Activated T-helper 9 cell treated with anti-CD3 and anti-CD28 coated beads, Interleukin-2, amount 50 U/mL, for 16 hours (primary cell): Measurements from ENCODE around the gene SBNO2.
"Not testable (repeated sequence)": the region's sequence is repeated elsewhere in the genome, so short reads cannot be mapped to it uniquely, and the experiment has no call there.

Source experiments
- DNase-seq: peaks from one replicate; pipeline ENCODE4 v3.0.0-alpha.2; 2020; ENCODE audit warnings: low read depth

SBNO2 gene

DNA sequence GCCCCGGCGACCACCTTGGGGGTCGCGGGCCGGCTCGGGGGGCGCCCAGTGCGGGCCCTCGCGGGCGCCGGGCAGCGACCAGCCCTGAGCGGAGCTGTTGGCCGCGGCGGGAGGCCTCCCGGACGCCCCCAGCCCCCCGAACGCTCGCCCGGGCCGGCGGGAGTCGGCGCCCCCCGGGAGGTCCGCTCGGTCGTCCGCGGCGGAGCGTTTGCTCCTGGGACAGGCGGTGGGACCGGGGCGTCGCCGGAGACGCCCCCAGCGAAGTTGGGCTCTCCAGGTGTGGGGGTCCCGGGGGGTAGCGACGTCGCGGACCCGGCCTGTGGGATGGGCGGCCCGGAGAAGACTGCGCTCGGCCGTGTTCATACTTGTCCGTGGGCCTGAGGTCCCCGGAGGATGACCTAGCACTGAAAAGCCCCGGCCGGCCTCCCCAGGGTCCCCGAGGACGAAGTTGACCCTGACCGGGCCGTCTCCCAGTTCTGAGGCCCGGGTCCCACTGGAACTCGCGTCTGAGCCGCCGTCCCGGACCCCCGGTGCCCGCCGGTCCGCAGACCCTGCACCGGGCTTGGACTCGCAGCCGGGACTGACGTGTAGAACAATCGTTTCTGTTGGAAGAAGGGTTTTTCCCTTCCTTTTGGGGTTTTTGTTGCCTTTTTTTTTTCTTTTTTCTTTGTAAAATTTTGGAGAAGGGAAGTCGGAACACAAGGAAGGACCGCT is 32.2 kb upstream of the SBNO2 start:
- DNase-seq = no peak

DNA sequence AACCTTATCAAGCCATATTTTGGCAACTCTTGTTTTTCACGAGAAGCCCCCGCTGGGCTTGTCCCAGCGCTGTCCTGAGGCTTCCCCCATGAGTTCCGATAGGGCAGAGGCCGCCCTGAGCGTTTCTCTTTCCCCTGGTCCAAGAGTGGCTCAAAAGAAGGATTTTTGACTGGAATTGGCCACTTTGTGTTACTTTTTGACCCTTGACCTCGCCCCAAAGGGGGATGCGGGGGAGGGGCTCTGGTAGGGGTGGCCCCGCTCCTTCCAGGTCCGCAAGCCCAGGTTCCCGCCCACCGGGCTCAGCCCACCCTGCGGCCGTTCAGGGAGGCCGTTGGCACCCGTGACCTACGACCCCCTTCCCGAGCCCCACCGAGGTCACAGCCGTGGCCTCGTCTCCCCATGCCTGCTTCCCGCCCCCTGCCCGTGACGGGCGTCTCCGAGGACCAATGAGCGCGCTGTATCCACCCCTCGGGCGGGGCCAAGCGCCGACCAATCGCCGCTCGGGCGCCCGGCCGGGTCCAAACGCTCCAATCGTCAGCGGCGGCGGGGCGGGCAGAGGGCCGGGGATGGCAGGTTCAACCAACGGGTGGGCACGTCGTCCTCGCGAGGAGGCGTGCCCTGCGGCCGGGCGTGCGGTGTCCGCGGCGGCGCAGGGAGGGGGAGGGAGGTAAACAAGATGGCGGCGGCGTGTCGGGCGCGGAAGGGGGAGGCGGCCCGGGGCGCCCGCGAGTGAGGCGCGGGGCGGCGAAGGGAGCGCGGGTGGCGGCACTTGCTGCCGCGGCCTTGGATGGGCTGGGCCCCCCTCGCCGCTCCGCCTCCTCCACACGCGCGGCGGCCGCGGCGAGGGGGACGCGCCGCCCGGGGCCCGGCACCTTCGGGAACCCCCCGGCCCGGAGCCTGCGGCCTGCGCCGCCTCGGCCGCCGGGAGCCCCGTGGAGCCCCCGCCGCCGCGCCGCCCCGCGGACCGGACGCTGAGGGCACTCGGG is 31.3 kb upstream of the SBNO2 start, which contains the start of gene STK11:
TSS of gene STK11 (plus strand) at position 665 of the 986 bp plus-strand sequence. CDS start 1,136 bp downstream, outside the sequence.
- peak; percentile 100 for DNase-seq

DNA sequence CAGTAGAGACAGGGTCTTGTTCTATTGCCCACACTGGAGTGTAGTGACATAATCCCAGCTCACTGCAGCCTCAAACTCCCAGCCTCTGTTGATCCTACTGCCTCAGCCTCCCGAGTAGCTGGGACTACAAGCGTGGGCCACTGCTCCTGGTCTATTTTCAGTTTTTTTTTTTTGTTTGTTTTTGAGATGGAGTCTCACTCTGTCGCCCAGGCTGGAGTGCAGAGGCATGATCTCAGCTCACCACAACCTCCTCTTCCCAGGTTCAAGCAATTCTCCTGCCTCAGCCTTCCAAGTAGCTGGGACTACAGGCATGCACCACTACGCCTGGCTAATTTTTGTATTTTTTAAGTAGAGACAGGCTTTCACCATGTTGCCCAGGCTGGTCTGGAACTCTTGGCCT is 26.5 kb upstream of the SBNO2 start:
- not testable (repeated sequence) for DNase-seq

DNA sequence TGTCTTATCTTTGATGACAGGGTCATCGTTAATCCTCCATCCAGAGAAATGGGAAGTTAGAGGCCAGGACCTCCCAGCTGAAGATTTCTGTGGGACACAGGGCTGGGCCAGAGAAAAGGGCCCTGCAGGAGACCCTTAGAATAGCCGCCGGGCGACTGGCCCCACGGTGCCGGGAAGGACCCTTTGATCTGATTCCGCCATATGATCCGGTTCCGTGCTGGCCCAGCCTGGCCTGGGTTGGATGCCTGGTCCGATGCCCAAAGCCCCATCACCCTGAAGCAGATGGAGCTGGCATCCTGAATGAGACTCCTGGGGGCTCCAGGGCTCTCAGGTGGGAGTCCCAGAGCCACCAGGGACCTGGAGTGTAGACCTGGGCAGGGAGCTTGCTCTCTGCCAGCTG is 25.5 kb upstream of the SBNO2 start:
- no peak for DNase-seq

DNA sequence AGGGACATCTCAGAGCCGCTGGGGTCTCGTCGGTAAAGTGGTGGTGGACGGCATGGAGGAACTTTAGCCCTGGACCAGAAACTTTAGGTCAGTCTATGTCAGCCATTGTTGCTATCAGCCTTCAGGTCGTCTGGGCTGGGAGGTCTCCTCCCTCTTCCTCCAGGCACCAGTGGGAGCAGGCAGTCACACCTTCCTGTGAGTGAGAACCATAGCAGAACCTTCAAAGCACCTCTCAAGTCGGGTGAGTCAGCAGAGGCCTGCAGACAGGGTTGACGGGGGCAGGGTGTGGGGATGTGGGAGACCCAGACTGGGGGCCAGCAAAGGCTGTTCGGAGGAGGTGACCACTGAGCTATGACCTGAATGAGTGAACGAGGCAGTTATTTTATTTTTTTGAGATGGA is 15.4 kb upstream of the SBNO2 start:
- peak; percentile 32 for DNase-seq

DNA sequence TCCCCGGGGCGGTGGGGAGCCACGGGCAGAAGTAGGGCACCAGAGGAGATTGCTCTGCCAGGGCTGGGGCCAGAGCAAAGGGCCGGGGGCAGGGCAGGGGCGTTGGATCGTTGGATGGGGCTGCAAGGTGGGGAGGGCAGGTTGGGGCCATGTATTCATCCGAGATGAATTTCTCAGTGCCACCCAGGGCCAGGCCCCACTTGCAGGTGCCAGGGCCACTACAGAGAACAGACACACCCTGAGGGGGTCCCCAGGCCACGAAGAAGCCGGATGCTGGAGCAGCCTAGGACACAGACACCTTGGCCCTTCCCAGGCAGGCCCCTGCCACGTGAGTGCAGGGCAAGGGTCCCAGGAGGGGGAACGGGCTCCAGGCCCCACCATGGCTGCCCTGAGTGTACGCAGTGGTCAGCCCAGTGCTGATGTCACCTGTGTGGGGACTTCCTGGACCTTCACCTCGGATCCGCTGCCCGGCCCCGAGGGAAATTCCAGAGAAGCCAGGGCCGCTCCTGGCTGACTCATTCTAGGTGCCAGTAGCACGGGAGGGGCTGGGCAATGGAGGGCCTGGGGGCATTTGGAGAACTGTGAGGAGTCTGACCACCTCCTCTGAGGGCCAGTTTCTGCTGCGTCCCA is 9.6 kb upstream of the SBNO2 start:
- DNase-seq = no peak

DNA sequence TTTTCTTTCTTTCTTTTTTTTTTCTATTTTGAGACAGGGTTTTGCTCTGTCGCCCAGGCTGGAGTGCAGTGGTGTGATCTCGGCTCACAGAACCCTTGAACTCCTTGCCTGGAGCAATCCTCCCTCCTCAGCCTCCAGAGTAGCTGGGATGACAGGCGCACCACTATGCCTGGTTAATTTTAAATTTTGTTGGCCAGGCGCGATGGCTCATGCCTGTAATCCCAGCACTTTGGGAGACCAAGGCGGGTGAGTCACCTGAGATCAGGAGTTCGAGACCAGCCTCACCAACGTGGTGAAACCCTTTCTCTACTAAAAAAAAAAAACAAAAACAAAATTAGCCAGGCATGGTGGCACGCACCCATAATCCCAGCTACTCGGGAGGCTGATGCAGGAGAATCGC is 8.7 kb upstream of the SBNO2 start:
- DNase-seq = no peak

DNA sequence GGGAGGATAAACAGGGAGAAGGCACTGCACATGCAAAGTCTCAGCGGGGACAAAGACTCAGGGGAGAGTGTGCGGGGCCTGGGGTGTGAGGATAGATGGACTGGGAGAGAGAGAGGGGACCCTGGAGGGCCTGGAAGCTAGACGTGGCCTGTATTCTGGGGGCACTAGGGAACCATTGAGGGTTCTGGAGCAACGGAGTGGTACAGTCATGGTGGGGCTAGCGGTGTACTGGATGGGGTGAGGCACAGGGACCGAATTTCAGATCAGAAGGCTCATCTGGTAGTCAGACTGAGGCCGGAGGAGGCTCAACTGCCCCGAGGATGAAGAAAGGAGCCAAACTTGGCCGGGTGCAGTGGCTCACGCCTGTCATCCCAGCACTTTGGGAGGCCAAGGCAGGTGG is 8.0 kb upstream of the SBNO2 start:
- no peak for DNase-seq

DNA sequence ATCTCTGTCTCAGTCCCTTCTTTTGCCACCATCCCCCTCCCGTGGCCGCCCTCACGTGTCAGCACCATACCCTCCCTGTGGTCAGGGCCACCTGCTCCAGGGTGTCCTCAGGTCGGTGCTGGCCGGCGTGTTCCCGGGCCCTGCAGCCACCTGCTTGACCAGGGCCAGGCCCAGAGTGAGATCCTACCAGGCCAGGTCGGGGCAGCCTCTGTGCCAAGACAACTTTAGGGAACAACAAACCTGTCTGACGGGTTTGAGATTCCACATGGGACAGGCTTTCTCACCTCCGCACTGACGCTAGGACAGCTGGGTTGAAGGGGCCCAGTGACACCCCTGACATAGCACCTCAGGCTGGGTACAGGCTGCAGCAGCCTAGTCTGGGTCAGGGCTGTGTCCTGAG is 7.5 kb upstream of the SBNO2 start:
- DNase-seq = no peak

DNA sequence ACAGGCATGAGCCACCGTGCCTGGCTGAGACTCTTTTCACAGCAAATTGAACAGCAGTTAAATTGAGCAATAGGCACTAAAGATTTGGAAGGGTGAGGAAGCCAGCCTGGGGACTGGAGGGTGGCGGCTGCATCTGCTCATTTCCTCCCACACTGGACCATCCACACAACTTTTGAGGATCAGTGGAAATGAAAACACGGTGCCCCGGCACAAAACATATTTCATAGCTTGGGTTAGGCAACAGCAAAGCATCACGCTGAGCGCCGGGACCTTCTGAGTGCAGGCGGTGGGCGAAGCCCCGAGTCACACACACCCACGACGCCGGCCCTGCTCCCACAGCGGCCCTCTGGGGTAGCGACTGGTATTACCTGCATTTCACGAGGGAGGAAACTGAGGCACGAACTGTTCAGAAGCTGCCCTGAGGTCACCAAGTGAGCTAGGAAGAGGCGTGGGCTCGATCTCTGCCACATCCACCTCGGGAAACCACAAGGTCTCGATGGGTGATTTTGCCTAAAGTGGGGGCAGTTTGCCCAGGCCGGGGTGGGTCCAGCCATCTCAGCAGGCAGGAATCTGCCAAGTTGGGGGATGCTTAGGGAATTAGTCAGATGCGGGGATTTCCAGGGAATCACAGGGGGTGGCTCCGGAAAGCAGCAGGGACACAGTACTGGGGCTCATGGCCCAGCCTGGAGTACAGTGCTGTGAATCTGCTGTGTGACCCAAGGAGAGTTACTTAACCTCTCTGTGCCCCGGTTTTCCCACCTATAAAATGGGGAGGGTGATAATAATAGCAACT is 3.5 kb upstream of the SBNO2 start:
- DNase-seq = no peak

DNA sequence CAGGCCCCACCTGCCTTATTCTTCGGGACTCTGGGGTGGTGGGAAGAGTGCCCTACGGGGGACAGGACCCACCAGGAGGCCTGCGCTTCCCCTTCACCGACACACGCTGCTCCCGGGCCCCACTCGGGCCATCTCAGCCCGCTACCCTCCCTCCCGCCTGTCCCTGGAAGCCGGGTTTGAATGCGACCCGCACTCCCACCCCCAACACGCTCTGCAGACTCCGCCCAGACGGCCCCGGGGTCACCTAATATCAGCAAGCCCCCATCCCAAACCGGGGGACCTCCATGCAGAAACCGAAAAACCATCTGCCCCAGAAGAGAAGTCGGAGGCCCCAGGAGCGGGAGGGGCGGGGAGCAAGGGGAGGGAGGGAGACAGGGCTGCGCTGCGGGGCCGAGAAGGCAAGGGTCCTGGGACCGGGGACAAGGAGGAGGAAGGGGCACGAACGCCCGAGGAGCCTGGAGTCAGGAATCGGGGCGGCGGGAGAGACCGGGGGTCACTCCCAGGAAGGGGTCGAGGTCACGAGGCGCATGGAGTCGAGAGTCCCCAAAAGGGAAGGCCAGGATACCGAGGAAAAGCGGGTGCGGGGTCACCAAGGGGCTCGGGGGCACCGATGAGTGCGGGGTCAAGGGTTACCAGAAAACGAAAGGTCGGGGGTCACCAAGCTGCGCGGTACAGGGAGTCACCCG is 766 bp downstream of the SBNO2 start:
- no peak for DNase-seq

DNA sequence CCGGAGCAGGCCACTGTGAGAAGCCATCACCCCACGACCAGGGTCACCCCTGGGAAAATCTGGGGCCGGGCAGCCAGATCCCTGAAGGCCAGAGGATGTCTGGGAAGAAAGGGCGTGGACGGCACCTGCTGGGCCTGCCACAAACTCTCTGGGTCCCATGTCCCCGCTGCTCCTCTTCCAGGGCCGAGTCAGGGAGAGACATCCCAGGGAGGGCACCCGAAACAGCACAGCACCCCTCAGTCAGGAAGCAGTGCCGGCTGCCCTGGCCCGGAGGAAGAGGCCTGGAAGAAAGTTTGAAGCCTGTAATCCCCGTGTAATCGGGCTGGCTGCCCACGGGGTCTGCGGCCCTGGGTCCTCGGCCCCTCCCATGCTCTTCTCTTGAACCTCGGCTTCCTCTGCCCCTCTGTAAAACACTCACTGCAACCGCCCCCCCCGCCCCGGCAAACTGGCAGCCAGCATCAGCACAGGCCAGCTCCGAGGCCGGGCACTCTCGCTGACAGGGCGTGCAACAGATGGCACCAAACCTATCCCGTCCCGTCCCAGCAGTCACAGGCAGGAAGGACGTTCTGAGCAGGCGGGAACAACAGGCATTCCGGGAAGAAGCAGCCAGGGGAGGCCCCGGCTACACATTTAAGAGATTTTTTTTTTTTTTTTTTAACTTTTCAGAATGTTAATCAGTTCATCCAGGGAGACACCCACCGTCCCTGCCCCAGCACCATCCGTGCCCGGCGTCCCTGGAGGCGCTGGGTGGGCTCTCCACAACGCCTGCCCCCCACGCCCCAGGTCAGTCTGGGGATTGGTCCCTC is 1.5 kb downstream of the SBNO2 start:
- DNase-seq = no peak

DNA sequence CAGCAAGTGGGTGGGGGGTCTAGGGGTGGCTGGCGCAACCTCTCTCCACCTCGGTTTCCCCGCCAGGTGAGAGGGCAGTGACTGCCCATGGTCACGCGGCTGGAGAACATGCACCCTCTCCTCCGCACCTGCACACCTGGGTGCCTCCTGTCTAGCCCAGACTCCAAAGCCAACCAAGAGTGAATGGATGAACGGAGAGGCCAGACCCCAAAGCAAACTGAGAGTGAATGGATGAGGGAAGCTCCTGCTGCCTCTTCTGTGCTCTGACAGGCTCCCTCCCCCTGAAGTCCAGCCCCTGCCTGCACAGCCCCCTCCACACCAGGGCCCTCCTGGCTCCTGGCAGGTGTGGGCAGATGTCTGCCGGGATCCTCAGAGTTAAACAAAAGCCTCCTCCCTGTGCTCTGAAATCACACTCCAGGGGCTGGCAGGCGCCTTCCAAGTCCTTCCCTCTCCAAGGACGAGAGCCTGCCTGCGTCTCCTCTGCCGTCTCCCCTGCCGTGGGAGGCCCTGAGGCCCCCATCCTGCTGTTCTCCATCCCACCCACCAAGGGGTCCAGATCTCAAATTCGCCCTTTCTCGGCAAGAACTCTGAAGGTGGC is 2.2 kb downstream of the SBNO2 start:
- no peak for DNase-seq

DNA sequence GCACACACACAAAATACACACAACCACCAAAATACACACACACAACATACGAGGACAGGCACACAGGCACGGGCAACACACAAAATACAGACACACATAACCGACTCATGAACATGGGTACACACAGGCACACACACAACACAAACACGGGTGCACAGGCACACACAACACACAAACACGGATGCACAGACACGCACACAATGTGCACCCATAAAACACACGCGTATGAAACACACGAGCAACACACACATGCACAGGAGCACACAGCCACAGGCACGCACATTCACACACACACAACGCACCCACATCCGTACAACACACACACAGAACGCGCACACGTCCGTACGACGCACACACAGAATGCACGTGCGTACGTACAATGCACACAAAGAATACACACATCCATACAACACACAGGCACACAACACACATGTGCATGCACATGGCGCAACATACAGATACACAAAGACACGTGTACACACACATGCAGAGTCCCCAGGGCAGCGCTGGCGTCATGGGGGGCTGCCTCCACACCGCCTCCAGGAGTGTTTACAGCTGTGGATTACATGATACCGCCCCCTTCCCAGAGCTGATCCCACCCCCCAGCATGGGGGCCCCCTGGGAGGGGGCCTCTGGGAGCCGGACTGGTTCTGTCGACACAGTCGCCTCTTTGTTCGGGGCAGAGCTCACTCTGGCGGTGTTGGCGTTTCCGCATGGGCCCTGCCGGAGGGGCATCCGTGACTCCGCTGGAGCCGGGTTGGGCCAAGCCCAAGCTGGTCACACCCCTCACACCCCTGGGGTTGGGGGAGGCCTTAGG is 2.9 kb downstream of the SBNO2 start:
- DNase-seq = no peak

DNA sequence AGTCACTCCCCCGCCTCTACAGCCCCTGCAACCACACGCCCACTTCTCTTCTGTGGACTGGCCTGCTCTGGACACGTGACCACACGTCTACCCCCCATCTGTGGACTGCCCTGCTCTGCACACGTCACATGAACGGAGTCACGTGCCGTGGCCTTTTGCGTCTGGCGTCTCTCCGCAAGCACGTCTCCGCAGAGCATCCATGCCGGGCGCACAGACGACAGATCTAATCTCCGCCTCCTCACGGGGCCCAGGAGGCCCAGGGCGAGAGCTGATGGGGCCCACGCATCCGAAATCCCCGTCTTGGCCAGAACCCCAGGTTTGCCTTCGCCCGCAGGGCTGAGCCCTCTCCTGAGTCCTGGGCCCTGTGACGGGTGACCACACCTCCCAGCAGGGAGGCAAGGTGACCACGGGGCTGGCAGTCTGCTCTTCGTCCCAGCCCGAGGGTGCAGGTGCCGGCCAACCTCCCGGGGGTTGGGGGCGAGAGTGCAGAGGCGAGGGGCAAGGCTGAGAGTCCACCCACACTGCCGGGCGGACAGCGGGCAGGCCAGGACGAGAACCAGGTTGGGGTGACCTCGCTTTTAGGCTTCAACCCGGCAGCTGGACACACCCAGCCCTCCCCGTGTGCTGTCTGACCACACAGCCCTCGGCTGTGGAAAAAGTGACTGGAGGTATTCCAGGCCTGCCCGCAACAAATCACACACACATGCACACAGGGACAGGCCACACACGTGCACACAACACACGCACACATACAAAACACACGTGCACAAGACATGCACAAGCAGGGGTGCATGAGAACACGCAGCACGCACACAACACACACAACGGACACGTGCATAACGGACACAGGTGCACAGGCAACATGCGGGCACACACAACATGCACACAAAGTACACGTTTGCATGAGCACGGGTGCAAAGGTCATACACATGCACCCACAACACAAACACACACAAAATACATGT is 3.9 kb downstream of the SBNO2 start:
- DNase-seq = no peak

DNA sequence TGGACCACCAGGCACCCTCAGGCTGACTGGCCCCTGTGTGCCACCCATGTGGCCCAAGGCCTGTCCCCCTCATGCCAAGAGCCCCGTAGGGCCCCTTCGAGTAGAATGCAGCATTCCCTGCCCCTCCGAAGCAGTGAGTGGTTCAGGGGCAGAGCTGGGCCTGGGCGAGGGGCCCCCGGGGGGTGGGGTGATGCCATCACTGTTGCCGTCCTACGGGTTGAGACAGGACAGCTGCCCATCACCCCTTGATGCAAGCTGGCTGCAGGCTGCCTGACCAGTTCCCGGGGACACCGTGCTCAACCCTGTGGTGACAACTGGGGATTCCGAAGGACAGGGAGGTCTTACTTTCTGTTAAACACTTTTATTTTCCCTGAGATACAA is 4.7 kb downstream of the SBNO2 start:
- no peak for DNase-seq

DNA sequence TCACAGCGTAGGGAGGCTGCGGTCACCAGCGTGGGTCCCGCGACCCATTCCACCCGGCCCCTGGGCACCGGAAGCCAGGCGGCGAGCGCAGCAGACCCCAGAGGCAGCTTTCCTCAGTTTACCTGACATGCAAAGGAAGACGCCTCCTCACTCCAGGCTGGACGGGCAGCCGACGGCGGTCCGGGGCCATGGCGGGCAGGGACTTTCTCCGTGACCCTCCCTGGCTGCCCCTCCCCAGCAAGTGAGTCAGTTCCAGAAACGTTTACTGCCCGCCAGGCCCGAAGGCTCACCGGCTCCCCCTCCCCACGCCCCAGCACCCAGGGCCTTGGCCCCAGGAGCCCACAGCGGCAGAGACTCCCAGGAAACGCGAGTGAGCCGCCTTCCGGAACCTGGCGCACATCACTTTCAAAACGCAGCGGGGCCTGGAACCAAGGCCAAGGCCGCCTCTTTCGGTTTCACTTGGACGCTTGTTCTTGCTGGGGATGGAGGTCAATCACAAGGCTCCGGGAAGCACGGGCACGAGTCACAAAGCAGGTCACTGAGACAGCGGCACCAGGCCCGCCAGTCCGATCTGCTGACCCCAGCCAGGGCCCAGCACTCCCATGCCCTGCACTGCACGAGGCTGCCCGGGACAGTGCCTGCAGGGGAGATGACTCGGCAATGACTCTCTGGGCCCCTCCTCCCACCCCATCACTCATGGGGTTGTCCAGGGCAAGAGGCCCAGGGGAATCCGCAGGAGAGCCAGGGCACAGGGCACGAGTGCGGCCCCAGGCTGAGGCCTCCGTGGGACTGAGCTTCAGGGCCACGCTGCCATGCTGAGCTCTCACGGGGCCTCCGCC is 5.3 kb downstream of the SBNO2 start:
- DNase-seq = no peak
